Tibial nerve (tissue), 3 donors: Measurements from ENCODE around the gene HIC2.
"Not testable (repeated sequence)": the region's sequence is repeated elsewhere in the genome, so short reads cannot be mapped to it uniquely, and the experiment has no call there.

ENCODE experiments used
- POLR2A ChIP-seq, 2 donors: fragments of 450-650 bp; IDR thresholded peaks; one replicate each; pipeline ENCODE4 v1.6.1; 2017; ENCODE audit warnings: antibody characterized with exemption in 2 of 2, mild to moderate bottlenecking in 2 of 2, moderate library complexity in 2 of 2
- TF ChIP-seq, protein P1 (sequence below), 5 experiments: fragments of 200-600 bp in 3 of 5; fragments of 450-650 bp in 2 of 5; sonication (generic) in 3 of 5; IDR thresholded peaks; one replicate each; pipeline ENCODE4 v1.5.1; 2016 to 2019; ENCODE audit warnings: antibody characterized with exemption in 5 of 5, mild to moderate bottlenecking in 3 of 5, moderate library complexity in 2 of 5

DNA sequence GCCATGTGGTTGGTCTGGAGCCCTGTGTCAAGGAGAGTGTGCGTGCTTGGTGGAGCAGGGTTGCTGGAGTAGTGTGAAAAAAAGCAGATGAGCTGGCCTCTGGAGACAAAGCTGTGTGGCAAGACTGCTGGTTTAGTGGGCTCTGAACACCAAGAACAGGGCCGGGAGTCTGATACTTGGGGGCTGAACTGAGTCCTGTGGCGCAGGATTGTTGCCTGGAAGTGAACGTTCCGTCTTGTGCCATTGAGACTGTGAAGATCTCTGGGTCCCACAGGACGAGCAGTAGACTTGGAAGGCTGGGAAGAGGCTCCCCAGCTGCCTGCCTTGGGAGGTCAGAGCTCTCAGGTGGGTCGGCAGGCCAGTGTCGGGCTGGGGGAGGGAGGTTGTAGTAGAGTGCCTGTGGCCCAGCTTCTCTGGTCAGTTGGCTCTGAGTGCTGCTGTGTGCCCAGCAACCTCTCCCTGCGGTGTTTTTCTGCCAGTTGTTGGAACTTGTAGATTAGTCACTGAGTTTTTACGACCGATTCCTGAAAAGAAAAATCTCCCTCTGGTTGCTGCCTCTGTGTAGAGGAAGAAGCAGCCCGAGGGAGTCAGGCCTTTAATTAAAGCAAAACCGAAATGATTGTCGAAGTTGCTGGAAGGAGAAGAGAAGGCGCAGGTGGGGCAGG, 1.9 kb downstream of the HIC2 start:
- TF ChIP-seq POLR2A (IDR thresholded peaks at IDR 0.05), result not testable (repeated sequence)
- TF ChIP-seq, protein P1, sequence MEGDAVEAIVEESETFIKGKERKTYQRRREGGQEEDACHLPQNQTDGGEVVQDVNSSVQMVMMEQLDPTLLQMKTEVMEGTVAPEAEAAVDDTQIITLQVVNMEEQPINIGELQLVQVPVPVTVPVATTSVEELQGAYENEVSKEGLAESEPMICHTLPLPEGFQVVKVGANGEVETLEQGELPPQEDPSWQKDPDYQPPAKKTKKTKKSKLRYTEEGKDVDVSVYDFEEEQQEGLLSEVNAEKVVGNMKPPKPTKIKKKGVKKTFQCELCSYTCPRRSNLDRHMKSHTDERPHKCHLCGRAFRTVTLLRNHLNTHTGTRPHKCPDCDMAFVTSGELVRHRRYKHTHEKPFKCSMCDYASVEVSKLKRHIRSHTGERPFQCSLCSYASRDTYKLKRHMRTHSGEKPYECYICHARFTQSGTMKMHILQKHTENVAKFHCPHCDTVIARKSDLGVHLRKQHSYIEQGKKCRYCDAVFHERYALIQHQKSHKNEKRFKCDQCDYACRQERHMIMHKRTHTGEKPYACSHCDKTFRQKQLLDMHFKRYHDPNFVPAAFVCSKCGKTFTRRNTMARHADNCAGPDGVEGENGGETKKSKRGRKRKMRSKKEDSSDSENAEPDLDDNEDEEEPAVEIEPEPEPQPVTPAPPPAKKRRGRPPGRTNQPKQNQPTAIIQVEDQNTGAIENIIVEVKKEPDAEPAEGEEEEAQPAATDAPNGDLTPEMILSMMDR (IDR thresholded peaks at IDR 0.05), result not testable (repeated sequence)
